22Rv1 (cell line): Measurements from ENCODE around the gene CAMTA1.

ENCODE experiments used
- ZFX ChIP-seq: fragments of 450-650 bp; IDR thresholded peaks from 2 replicates; pipeline ENCODE4 v1.6.1; 2017; ENCODE audit warnings: antibody characterized with exemption, borderline replicate concordance
- TF ChIP-seq, protein P1 (sequence below): fragments of 450-650 bp; IDR thresholded peaks from 2 replicates; pipeline ENCODE4 v1.5.1; 2017; ENCODE audit warnings: mild to moderate bottlenecking

DNA sequence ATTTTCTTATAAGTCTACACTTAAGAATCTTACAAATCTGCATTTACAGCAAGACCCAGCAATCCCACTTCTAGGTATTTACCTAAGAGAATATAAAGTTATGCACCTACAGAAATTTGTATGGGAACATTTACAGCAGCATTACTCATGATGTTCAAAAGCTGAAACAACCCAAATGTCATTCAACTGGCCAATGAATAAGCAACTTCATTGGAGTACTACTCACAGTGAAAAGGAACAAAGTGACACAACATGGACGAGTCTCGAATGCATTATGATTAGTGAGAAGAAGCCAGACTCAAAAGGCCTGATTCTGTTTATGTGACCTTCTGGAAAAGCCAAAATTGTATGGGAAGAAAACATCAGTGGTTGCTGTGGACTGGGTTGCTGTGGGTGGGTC lies 116.9 kb downstream of the CAMTA1 start:
- TF ChIP-seq, protein P1, sequence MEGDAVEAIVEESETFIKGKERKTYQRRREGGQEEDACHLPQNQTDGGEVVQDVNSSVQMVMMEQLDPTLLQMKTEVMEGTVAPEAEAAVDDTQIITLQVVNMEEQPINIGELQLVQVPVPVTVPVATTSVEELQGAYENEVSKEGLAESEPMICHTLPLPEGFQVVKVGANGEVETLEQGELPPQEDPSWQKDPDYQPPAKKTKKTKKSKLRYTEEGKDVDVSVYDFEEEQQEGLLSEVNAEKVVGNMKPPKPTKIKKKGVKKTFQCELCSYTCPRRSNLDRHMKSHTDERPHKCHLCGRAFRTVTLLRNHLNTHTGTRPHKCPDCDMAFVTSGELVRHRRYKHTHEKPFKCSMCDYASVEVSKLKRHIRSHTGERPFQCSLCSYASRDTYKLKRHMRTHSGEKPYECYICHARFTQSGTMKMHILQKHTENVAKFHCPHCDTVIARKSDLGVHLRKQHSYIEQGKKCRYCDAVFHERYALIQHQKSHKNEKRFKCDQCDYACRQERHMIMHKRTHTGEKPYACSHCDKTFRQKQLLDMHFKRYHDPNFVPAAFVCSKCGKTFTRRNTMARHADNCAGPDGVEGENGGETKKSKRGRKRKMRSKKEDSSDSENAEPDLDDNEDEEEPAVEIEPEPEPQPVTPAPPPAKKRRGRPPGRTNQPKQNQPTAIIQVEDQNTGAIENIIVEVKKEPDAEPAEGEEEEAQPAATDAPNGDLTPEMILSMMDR: no peak
- TF ChIP-seq ZFX: no peak
